Thyroid gland (tissue), 4 donors: ENCODE data around the gene UBE2E2. TPM values are rescaled to one million over a fixed set of nuclear protein-coding genes. Genes with fewer than 3 reads are reported as not detected.

Experiments
- DNase-seq, 2 donors: peaks; one replicate each; pipeline ENCODE4 v3.0.0-alpha.2; 2019
- H3K27ac ChIP-seq, 3 donors: fragments of 200-600 bp; sonication (generic); 1 replicate in 2 of 3; 2 replicates in 1 of 3; pipeline ENCODE4 v1.5.1; 2016 to 2019; ENCODE audit warnings: mild to moderate bottlenecking in 1 of 3, moderate library complexity in 1 of 3
- H3K27me3 ChIP-seq: fragments of 200-600 bp; sonication (generic); one replicate; pipeline ENCODE4 v1.5.1; 2019
- H3K36me3 ChIP-seq, 2 donors: fragments of 200-600 bp; sonication (generic); one replicate each; pipeline ENCODE4 v1.5.1; 2016 to 2019
- H3K4me1 ChIP-seq, 2 donors: fragments of 200-600 bp; sonication (generic); one replicate each; pipeline ENCODE4 v1.5.1; 2017 to 2019
- H3K4me3 ChIP-seq, 3 donors: fragments of 200-600 bp; sonication (generic); replicated peaks in 1 of 3; 1 replicate in 2 of 3; 2 replicates in 1 of 3; pipeline ENCODE4 v1.5.1; 2016; ENCODE audit warnings: mild to moderate bottlenecking in 1 of 3
- H3K9me3 ChIP-seq: fragments of 200-600 bp; sonication (generic); one replicate; pipeline ENCODE4 v1.5.1; 2017
- CTCF ChIP-seq, 6 experiments: fragments of 200-600 bp in 3 of 6; fragments of 450-650 bp in 3 of 6; sonication (generic) in 3 of 6; IDR thresholded peaks; one replicate each; pipeline ENCODE4 v1.5.1; 2016 to 2019; ENCODE audit warnings: antibody characterized with exemption in 6 of 6, mild to moderate bottlenecking in 2 of 6, inconsistent platforms in 1 of 6, moderate library complexity in 1 of 6
- POLR2A ChIP-seq, 2 donors: fragments of 450-650 bp; IDR thresholded peaks; one replicate each; pipeline ENCODE4 v1.6.1; 2017; ENCODE audit warnings: antibody characterized with exemption in 2 of 2, mild to moderate bottlenecking in 2 of 2, moderate library complexity in 1 of 2
- WGBS, 2 donors: methylation state at CpG; one replicate each; pipeline ENCODE4 v1.1.5; 2017; 5-methylcytosine and 5-hydroxymethylcytosine counted together
- intact Hi-C: fragments of 100-400 bp; cut with DNase I; formaldehyde crosslinking; loops from one replicate; pipeline ENCODE4 v1.15.1; 2023
- total RNA-seq, 4 donors: library from RNA; depleted of rRNA; stranded (reverse); fragments of >200 nt; gene quantifications; one replicate each; pipeline ENCODE4 v1.2.3, GENCODE V29; 2016

UBE2E2 gene
- total RNA-seq, 4 donors from 2014 or later: 28.5 to 46.0 (median 38.4) TPM

GRCh38 chr3:23166845-23167244 lies 36.3 kb upstream of the UBE2E2 start:
- intact Hi-C loops: no loop called here
- no peaks in the 10 kb centered on the region for H3K9me3 ChIP-seq
- H3K4me1 ChIP-seq: no peaks in the 10 kb centered on the region
- no peak for DNase-seq
- TF ChIP-seq POLR2A (IDR thresholded peaks at IDR 0.05) (no peak), CTCF (IDR thresholded peaks at IDR 0.05) (no peak)
- H3K4me3 ChIP-seq: no peak overlapping the region
- H3K36me3 ChIP-seq: no peaks in the 10 kb centered on the region
- 92 to 98% methylated on average over 1 of the region's 1 CpG for WGBS, 2 donors
- H3K27me3 ChIP-seq: no peaks in the 10 kb centered on the region
- no peak overlapping the region for H3K27ac ChIP-seq

- no peak overlapping the region for H3K27ac ChIP-seq
- H3K4me3 ChIP-seq: no peak overlapping the region
- H3K27me3 ChIP-seq: no peaks in the 10 kb centered on the region
- TF ChIP-seq POLR2A (IDR thresholded peaks at IDR 0.05) (no peak), CTCF (IDR thresholded peaks at IDR 0.05) (no peak)
- H3K4me1 ChIP-seq: no peaks in the 10 kb centered on the region
- DNase-seq: no peak
- H3K9me3 ChIP-seq: no peaks in the 10 kb centered on the region
- H3K36me3 ChIP-seq: no peaks in the 10 kb centered on the region
- intact Hi-C loops: no loop called here
- 79 to 90% methylated on average over 5 of the region's 5 CpGs for WGBS, 2 donors
Observed at GRCh38 chr3:23169551-23169950, 33.6 kb upstream of the UBE2E2 start.

- 86 to 89% methylated on average over 2 of the region's 2 CpGs for WGBS, 2 donors
- no peaks in the 10 kb centered on the region for H3K9me3 ChIP-seq
- no peaks in the 10 kb centered on the region for H3K4me1 ChIP-seq
- H3K36me3 ChIP-seq: no peaks in the 10 kb centered on the region
- H3K4me3 ChIP-seq: no peak overlapping the region
- intact Hi-C loops: no loop called here
- TF ChIP-seq POLR2A (IDR thresholded peaks at IDR 0.05): no peak
- no peak for TF ChIP-seq CTCF (IDR thresholded peaks at IDR 0.05)
- H3K27ac ChIP-seq: no peak overlapping the region
- no peaks in the 10 kb centered on the region for H3K27me3 ChIP-seq
- DNase-seq: no peak
Observed at GRCh38 chr3:23170291-23170690, 32.8 kb upstream of the UBE2E2 start.

- TF ChIP-seq CTCF (IDR thresholded peaks at IDR 0.05): no peak
- no peak for TF ChIP-seq POLR2A (IDR thresholded peaks at IDR 0.05)
- H3K27ac ChIP-seq: no peak overlapping the region
- no peaks in the 10 kb centered on the region for H3K36me3 ChIP-seq
- intact Hi-C loops: no loop called here
- H3K4me1 ChIP-seq: no peaks in the 10 kb centered on the region
- no peaks in the 10 kb centered on the region for H3K9me3 ChIP-seq
- DNase-seq: no peak
- no peak overlapping the region for H3K4me3 ChIP-seq
- WGBS, 2 donors: 89 to 91% methylated on average over 2 of the region's 2 CpGs
- H3K27me3 ChIP-seq: no peaks in the 10 kb centered on the region
Observed at GRCh38 chr3:23172059-23172458, 31.1 kb upstream of the UBE2E2 start.

GRCh38 chr3:23174426-23175039 lies 28.6 kb upstream of the UBE2E2 start:
- Histone ChIP-seq H3K27me3 (no peaks in the 10 kb centered on the region), H3K4me3 (no peak overlapping the region), H3K27ac (no peak overlapping the region), H3K36me3 (no peaks in the 10 kb centered on the region), H3K9me3 (no peaks in the 10 kb centered on the region), H3K4me1 (no peaks in the 10 kb centered on the region)
- intact Hi-C loops: no loop called here
- no peak for DNase-seq
- 43 to 70% methylated on average over 3 of the region's 3 CpGs for WGBS, 2 donors
- no peak for TF ChIP-seq POLR2A (IDR thresholded peaks at IDR 0.05)
- TF ChIP-seq CTCF (IDR thresholded peaks at IDR 0.05): no peak
